T-helper 9 cell (primary cell): Measurements from ENCODE around the gene IL25.
"Not testable (repeated sequence)": the region's sequence is repeated elsewhere in the genome, so short reads cannot be mapped to it uniquely, and the experiment has no call there.

Experiments
- DNase-seq: peaks from one replicate; pipeline ENCODE4 v3.0.0-alpha.2; 2020

The IL25 gene

DNA sequence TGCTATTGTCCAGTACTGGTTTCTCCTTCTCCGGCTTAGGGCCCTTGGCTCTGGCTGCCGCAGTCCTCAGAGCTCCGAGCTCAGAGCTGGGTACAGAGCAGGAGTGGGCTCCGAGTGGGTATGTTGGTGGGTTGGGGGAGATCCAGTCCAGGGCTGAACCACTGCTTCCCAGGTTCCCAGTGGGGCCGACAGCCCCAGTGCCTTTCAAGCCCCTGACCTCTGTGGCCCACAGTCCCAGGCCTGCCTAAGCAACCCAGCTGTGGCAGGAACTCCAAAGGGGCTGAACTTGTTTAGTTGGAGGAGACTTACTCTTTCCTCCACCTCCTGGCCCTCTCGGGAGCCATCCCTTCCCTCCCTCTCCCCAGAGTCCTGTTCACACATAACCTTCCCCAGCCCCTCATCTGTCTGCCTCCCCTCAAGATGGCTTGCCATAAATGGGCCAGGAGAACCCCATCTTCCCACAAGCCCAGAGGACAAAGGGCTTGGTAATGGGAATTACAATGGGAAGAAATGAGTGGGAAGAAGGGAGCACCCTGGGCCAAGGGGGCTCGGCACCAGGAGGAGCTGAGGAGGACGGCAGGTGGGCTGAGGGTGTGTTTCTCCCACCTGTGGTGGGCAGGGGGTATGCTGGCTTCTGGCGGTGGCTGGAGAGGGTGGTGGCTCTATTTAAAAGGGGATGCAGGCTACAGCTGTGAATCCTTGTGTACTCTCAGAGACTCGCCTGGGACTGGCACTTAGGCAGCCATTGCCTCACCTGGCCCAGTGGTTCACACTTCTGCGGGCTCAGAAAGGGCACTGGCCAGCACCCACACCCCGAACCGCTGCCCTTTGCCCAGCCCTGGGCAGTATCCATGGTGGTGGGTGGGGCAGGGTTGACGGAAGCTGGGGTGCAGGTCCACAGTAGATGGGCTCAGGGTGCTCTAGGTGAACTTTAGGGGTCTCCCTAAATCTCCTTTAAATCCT, 39.2 kb downstream of the IL25 start:
- DNase-seq = no peak

DNA sequence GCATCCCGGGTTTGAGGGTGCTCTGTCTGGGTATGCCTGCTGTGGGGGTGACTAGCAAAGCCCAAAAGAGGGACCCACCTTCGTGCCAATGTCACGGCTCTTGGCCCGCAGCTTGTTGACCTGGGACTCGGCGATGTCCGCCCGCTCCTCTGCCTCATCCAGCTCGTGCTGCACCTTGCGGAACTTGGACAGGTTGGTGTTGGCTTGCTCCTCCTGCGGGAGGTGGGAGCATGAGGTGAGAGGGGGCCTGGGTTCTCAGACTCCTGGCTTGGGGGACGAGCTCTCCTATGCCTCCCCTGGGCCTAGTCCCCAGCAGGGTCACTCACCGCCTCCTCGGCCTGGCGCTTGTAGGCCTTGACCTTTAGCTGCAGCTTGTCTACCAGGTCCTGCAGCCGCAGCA, 41.1 kb downstream of the IL25 start:
- DNase-seq = no peak

DNA sequence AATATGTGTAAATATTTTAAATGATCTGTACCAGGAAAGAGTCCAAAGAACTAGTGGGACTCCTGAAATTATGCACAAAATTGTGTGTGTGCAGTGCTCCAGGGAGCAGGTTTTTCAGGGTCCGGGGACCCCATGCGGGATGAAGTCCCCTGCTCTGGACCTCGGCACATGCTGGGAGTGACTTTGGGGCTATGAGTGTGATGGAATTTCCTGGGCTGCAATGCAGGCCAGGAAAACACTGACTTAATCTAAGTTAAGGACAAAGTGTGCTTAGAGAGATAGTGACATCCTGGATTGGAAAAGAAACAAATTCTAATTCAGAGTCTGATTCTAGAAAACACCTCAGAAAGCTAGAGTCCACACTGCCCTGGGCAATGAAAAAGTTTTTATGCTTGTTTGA, 41.6 kb downstream of the IL25 start:
- DNase-seq = no peak

DNA sequence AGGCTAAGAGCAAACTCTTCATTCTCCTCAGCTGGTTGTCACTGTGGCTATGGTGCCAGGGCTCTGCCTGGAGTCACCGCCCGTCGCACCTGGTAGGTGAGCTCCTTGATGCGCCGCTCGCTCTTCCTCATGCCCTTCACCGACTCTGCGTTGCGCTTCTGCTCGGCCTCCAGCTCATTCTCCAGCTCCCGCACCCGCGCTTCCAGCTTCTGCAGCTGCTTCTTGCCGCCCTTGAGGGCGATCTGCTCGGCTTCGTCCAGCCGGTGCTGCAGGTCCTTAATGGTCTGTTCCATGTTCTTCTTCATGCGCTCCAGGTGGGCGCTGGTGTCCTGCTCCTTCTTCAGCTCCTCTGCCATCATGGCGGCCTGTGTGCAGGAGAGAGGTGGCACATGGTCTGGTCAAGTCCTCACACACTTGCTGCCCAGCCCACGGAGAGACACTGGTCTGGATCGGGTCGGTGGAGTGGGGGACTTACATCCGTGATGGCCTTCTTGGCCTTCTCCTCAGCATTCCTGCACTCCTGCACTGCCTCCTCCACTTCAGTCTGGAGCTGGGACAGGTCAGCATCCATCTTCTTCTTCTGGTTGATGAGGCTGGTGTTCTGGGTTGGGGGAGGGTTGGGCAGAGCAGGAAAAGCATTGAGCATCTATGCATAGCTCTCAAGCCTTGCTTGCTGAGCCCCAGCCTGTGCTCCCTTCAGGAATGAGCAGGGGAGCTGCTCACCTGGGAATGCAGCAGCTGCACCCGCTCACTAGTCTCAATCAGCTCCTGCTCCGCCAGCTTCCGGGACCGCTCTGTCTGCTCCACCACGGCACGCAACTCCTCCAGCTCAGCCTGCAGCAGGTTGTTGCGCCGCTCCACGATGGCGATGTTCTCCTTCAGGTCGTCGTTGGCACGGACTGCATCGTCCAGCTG, 42.6 kb downstream of the IL25 start:
- no peak for DNase-seq

DNA sequence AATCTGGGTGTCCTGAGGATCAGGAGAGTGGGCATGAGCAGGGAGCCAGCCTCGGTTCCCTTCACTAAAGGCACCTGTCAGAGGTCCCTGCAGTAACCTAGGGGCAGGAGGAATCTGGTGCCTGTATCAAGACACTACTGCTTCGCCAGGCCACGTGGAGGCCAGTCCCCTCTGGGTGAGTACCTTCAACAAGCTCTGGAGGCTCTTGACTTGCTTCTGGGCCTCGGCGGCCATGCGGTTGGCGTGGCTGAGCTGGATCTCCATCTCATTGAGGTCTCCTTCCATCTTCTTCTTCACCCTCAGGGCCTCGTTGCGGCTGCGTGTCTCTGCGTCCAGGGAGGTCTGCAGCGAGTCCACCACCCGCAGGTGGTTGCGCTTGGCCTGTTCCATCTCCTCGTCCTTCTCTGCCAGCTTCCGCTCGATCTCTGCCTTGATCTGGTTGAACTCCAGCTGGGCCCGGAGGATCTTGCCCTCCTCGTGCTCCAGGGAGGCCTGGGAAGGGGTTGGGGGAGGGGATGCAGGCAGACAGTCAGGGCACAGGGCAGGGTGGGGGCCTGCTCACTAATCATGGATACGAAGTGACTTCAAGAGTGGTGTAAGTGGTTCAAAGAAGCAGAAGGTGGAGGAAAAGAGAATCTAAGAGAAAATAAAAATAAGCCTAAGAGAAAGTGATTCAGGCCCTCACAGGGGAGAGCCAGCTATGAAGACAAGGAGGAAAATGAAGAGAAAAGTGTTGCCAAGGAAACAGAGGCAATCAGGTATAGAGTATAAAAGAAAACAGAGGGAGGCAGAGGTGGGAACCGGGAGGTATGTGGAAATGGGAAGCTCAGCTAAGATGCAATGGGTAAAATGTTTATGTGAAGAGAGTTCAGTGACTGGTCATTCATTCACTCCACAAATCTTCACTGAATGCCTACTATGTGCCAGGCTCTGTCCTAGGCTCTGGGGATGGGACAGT, 43.5 kb downstream of the IL25 start:
- no peak for DNase-seq

DNA sequence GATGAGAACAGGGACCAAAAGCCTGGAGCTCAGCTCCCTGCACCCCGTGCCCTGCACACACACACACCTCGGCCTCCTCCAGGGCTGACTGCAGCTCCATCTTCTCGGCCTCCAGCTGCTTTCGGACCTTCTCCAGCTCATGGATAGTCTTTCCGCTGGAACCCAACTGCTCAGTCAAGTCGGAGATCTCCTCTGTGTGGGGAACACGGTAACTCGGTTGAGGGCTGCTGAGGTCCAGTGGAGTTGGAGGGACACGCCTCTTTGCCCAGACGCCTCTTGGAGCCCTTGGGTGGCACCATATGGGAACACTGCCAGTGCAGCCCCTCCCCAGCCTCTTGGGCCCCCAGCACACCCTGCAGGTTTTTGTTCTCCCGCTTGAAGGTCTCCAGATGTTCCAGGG, 44.2 kb downstream of the IL25 start:
- no peak for DNase-seq

DNA sequence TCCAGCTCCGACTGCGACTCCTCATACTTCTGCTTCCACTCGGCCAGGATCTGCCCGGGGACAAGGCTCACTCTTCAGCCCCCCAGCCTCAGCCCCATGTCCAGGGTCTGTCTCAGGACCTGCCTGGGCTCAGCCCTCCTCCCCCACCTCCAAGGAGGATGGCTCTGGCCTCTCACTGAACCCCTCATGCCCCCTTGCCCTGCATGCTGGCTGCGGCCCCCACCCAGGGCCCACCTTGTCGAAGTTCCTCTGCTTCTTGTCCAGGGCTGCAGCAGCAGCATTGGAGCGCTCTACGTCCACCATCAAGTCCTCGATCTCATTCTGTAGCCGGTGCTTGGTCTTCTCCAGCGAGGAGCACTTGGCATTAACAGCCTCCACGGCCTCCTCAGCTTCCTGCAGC, 44.7 kb downstream of the IL25 start:
- DNase-seq = not testable (repeated sequence)

DNA sequence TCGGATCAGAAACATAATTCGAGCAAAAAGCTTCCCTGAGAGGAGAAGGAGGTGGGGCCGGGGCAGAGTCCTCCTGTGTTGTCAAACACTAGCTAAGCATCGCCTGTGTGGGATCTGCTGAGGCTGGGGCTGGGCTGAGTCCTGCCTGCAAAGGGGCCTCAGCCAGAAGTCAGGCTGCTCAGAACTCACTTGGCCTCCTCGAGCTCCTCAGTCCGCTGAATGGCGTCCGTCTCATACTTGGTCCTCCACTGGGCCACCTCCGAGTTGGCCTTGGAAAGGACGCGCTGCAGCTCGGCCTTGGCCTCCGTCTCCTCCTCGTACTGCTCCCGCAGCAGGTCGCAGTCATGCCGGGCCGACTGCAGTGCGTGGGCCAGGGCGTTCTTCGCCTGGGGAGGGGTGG, 45.4 kb downstream of the IL25 start:
- DNase-seq = no peak

DNA sequence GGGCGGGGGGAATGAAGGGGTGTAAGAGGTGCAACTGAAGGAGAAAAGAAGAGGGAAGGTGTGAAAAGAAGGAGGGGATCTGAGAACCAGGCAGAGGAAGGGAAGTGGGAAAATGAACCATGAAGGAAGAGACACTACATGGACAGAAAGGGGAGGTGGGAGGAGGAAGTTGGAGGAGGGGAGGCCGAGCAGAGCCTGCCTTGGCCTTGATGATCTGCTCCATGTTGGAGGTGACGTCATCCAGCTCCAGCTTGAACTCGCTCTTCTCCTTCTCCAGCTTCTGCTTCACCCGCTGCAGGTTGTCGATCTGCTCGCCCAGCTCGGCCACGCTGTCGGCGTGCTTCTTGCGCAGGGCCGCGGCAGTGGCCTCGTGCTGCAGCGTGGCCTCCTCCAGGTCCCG, 47.0 kb downstream of the IL25 start:
- DNase-seq = not testable (repeated sequence)

DNA sequence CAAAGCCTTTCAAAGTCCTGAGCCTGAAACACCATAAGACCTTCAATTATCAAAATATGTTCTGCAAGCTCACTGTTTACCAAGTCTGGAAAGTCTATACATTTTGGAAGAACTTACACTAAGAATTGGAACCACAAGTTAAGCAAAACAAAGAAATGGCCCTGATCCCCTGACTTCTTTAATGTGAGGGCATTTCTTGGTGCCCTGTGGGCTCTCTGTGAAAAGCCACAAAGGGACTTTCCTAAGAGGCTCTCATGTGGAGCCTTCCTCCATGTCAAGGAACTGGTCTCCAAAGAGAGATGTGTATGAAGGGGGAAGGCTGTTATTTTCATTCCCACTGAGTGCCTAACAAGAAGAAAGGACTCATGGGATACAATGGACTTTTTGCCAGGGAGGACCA, 49.0 kb downstream of the IL25 start:
- DNase-seq = no peak

DNA sequence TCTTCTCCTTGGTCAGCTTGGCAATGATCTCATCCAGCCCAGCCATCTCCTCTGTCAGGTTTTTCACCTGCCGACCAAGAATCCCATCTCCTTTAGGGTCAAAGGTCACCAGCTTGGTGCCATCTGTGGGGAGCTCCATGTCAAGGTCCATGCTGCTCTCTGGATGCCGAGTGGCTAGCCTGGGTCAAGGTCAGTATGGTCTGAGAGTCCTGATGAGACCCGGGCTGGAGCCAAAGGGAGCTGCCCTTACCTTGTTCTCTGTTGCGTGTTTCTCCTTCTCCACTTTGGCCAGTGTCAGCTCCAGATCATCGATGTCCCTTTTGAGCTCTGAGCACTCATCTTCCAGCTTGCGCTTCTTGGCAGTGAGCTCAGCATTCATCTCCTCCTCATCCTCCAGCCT, 51.0 kb downstream of the IL25 start:
- no peak for DNase-seq

DNA sequence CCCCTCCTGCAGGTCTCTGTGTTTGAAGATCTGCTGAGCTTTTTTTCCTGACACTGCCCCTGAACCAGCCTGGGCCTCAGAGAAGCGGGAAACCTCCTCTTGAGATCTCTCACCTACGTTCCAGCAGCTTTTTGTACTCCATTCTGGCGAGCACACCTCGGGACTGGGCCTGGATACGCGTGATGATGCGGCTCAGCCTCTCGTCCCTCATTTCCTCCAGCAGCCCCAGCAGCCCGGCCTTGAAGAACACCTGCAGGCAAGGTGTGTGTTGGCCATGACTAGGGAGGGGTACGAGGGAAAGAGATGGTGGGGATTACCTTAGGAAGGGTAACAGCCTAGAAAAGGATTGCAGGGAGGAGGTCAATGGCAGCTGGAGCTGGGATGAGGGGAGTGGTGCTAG, 52.6 kb downstream of the IL25 start:
- DNase-seq = no peak

DNA sequence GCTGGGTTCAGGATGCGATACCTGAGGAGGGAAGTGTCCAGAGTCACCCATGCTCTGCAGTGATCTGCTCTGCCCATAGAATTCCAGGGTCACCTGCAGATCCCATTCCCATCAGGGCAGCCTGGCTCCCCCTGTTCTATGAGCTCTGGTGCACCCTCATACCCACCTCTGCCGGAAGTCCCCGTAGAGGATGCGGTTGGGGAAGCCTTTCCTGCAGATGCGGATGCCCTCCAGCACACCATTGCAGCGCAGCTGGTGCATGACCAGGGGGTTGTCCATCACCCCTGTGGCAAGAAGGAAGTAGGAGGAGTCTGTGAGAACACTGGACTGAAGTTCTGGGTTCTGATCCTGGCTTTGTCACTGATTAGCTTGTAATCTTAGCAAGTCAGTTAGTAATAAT, 53.2 kb downstream of the IL25 start:
- not testable (repeated sequence) for DNase-seq
